Stimulated activated CD4-positive, alpha-beta T cell treated with anti-CD3 and anti-CD28 coated beads, Interleukin-15, amount 100 ng/mL, for 48 hours (primary cell): ENCODE data around the gene DNAH2.

ENCODE experiments used
- DNase-seq, 2 donors: peaks; one replicate each; pipeline ENCODE4 v3.0.0-alpha.2; 2020; ENCODE audit warnings: low read depth in 2 of 2

The DNAH2 gene

GRCh38 chr17:7838090-7839075, 120.8 kb downstream of the DNAH2 start:
- no peak for DNase-seq

GRCh38 chr17:7839190-7839875, 121.8 kb downstream of the DNAH2 start:
- DNase-seq = no peak

- DNase-seq = no peak
Observed at GRCh38 chr17:7839876-7840261, 122.3 kb downstream of the DNAH2 start.

- no peak for DNase-seq
Observed at GRCh38 chr17:7840441-7840840, 122.9 kb downstream of the DNAH2 start.

- DNase-seq = no peak
Observed at GRCh38 chr17:7840875-7841274, 123.3 kb downstream of the DNAH2 start.

GRCh38 chr17:7841396-7841914, 123.9 kb downstream of the DNAH2 start:
- peak; percentile 85 to 90 for DNase-seq

- DNase-seq = peak; percentile 72 to 76
Observed at GRCh38 chr17:7841915-7842379, 124.4 kb downstream of the DNAH2 start.

- peak; percentile 92 to 94 for DNase-seq
Observed at GRCh38 chr17:7842380-7843256, 125.1 kb downstream of the DNAH2 start.

GRCh38 chr17:7843257-7843535, 125.7 kb downstream of the DNAH2 start:
- DNase-seq = peak in 1 of 2 donors; percentile 34

- DNase-seq = peak; percentile 78 to 86
Observed at GRCh38 chr17:7843536-7844291, 126.2 kb downstream of the DNAH2 start.

GRCh38 chr17:7844292-7845154, 127.0 kb downstream of the DNAH2 start:
- DNase-seq = peak; percentile 76 to 77

- DNase-seq = no peak
Observed at GRCh38 chr17:7845359-7846062, 128.0 kb downstream of the DNAH2 start.

GRCh38 chr17:7846063-7846735, 128.7 kb downstream of the DNAH2 start:
- DNase-seq = no peak

GRCh38 chr17:7846765-7847661, 129.5 kb downstream of the DNAH2 start:
- no peak for DNase-seq

GRCh38 chr17:7848131-7848579, 130.6 kb downstream of the DNAH2 start:
- no peak for DNase-seq

- no peak for DNase-seq
Observed at GRCh38 chr17:7848739-7849129, 131.2 kb downstream of the DNAH2 start.

GRCh38 chr17:7849130-7849750, 131.7 kb downstream of the DNAH2 start:
- DNase-seq = no peak
